ENCODE results near the gene METTL26. TPM values are rescaled to one million over a fixed set of nuclear protein-coding genes. Genes with fewer than 3 reads are reported as not detected.

METTL26 gene
- total RNA-seq, 1 donor: 51.8 TPM

DNA sequence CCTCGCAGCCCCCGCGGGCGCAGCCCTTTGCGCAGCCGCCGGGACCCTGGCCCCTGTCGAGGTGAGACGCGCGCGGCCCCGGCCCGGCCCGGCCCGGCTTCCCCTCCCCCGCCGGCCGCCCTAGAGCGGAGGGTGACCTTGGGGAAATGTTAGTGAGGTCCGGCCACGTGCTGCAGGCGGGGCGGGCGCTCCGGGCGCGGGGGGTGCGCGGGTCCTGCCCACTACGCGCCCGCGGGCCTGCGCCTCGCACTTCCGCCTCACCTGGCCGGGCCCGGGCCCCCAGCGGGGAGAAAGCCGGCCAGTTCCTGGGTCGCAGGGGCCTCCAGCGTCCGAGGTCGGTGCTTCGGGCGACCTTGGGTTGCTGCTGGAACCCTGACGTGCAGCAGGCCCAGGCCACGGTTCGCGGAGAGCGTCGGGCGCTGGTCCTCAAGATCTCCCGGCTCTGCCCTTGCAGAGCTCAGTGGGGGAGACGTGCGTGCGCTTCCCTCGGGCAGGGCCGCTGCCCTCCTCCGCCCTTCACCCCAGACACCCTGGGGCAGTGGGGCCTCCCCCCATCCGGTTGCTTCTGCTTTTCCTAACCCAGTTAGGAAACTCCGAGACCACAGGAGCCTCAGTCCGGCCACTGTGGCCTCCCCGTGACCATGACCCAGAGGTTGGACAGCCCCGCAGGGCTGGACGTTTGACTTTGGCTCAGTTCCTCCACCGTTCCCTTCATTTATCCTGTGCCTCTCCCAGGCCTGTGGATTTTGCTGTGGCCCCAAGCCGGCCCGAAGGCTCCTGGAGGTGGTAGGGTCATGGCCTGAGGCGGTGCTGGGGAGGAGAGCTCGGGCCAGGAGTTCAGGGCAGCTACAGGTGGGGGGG lies 6.3 kb upstream of the METTL26 start:
- TF ChIP-seq, protein P1, sequence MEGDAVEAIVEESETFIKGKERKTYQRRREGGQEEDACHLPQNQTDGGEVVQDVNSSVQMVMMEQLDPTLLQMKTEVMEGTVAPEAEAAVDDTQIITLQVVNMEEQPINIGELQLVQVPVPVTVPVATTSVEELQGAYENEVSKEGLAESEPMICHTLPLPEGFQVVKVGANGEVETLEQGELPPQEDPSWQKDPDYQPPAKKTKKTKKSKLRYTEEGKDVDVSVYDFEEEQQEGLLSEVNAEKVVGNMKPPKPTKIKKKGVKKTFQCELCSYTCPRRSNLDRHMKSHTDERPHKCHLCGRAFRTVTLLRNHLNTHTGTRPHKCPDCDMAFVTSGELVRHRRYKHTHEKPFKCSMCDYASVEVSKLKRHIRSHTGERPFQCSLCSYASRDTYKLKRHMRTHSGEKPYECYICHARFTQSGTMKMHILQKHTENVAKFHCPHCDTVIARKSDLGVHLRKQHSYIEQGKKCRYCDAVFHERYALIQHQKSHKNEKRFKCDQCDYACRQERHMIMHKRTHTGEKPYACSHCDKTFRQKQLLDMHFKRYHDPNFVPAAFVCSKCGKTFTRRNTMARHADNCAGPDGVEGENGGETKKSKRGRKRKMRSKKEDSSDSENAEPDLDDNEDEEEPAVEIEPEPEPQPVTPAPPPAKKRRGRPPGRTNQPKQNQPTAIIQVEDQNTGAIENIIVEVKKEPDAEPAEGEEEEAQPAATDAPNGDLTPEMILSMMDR (IDR thresholded peaks at IDR 0.05; ENCODE audit: insufficient read depth, low read depth, low read length): no peak
- DNase-seq (ENCODE audit: low read depth): no peak
- peak overlapping the region; percentile 81 for H3K4me3 ChIP-seq (ENCODE audit: low read depth, low read length)

DNA sequence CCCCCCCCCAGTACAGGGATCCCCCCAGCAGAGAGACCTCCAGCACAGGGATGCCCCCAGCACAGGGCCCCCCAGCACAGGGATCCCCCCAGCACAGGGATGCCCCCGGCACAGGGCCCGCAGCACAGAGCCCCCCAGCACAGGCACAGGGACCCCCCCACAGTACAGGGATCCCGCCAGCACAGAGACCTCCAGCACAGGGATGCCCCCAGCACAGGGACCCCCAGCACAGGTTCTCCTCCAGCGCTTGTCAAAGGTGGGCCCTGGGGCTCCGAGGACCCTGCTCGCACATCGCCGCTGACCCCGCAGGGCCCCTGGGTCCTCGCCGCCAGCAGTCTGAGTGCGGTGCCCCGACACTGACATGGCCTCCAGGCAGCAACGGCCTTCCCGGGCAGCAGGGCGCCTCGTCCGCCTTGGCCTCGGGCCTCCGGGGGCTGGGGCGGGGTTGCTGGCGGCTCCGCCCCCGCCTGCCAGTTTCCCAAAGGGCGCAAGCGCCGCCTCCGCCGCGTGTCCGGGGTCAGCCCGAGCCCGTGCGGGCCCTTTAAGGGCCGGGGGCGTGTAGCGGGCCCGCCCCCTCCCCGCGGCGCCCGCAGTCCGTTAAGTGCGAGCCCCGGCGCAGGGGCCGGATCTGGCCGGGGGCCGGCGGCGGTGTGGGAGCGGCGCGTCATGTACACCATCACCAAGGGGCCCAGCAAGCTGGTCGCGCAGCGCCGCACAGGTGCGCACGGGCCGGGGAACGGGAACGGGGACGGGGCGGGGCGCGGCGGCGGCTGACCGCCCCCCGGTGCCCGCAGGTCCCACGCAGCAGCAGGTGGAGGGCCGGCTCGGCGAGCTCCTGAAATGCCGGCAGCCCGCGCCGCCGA lies 5.5 kb upstream of the METTL26 start, which contains the start of gene MCRIP2:
Gene MCRIP2, plus strand, starts transcription at position 503 of the 863 bp plus-strand sequence. Its CDS starts 164 bp downstream, at position 667.
- DNase-seq (ENCODE audit: low read depth): peak; percentile 81
- TF ChIP-seq, protein P1 (IDR thresholded peaks at IDR 0.05; ENCODE audit: insufficient read depth, low read depth, low read length): no peak
- H3K4me3 ChIP-seq (ENCODE audit: low read depth, low read length): peak within 1 kb of the TSS; percentile 81

DNA sequence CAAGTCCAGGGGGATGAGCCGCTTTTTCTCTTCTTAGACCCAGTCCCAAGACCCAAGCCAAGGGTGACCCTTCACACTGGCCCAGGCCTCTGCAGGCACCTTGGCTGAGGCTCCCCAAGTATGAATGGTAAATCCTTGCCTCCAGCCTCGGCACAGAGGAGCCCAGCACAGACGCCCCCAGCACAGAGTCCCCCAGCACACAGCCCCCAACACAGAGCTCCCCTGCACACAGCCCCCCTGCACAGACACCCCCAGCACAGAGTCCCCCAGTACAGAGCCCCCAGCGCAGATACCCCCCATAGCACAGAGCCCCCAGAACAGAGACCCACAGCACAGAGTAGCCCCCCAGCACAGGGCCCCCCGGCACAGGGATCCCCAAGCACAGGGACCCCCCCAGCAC lies 4.5 kb upstream of the METTL26 start:
- DNase-seq (ENCODE audit: low read depth): no peak
- peak overlapping the region; percentile 81 for H3K4me3 ChIP-seq (ENCODE audit: low read depth, low read length)
- TF ChIP-seq, protein P1 (IDR thresholded peaks at IDR 0.05; ENCODE audit: insufficient read depth, low read depth, low read length): no peak

DNA sequence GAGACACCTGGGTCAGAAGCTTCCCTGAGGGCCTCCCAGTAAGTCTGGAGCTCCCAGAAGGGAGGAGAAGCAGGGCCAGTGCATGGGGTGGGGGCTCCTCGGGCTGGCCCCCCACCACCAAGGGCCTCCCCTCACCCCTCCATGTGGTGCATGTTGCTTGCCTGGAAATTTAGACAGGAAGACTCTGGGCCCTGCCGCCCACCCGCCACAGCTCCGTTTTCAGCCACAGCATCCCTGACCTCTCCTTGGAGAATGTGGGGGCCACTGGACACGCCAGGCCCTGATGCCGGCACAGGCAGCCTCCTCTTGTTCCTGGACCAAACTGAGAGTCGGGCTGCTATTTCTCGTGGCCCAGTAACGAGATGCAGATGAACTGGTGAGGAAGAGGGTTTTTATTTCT lies 2.7 kb upstream of the METTL26 start:
- H3K4me3 ChIP-seq (ENCODE audit: low read depth, low read length): no peak overlapping the region
- DNase-seq (ENCODE audit: low read depth): no peak
- TF ChIP-seq, protein P1 (IDR thresholded peaks at IDR 0.05; ENCODE audit: insufficient read depth, low read depth, low read length): no peak

DNA sequence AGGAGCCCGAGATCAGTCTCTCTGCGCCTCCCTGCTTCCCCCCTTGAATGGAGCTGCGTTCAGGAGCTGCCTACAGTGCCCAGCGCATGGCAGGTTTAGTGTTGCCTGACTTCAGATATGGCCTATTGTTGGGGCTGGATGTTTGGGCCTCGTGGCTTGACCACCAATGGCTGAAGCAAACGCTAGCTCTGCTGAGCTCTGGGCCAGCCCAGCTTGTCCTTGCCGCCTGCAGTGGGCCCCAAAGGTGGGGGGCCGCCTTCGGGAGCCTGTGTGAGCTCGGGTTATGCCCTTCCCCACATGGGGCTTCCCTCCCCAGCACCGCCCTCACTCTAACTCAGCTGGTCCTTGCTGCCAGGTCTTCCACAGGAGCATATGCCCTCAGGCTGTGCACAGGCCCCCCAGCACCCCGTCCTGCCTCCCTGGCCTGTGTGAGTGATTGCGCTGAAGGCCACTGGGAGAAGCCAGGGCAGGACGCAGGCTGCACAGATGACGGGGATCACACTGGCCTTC lies 2.0 kb upstream of the METTL26 start:
- TF ChIP-seq, protein P1 (IDR thresholded peaks at IDR 0.05; ENCODE audit: insufficient read depth, low read depth, low read length): no peak
- DNase-seq (ENCODE audit: low read depth): no peak
- H3K4me3 ChIP-seq (ENCODE audit: low read depth, low read length): no peak overlapping the region

DNA sequence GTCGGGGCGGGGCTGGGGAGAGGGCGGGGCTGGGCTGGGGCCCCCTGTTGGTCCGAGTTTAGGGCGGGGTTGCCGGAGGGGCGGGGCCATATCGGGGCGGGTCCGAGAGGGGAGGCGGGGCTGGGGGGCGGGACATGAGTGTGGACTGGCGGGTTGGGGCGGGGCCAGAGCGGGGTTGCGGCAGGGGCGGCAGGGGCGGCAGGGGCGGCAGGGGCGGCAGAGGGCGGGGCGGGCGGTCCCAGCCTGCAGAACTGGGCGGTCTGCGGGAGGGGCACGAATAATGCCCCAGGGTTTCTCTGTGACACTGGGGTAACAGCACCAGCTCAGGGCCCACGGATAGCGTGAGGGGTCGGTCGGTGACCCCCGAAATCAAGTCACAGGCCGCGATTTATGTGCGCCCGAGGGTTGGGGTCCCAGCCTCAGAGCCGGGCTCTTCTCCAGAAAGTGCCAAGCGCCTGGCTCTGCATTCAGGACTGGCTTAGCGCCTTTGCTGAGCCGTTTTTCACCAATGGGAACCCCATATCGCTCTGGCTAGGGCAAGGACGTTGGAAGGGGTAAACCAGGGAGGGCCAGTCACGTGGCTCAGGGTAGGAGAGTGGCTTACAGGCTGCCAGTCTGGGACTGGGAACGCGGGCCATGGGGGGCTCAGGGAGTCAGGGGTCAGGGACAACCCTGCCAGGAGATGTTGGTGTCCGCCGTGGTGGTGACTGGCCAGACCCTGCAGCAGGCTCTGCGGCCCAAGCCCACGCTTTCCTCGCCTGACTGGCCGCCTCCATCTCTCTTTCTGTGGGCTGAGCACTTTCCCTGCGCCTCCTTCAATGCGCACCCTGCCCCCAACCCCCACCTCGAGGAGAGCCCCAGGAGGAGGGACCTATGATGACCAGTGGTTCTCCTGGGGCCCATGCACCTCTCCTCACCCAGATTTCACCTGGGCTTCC lies 1.2 kb upstream of the METTL26 start:
- DNase-seq (ENCODE audit: low read depth): peak; percentile 92
- TF ChIP-seq, protein P1 (IDR thresholded peaks at IDR 0.05; ENCODE audit: insufficient read depth, low read depth, low read length): no peak

More for the DNA sequence above, 1.2 kb upstream of the METTL26 start:
- H3K4me3 ChIP-seq (ENCODE audit: low read depth, low read length): peak overlapping the region; percentile 87
